ENCODE results near the gene NAT16.

- no peak for TF ChIP-seq CTCF (IDR thresholded peaks at IDR 0.05; ENCODE audit: low read depth, low read length)
- TF ChIP-seq EZH2phosphoT487 (IDR thresholded peaks at IDR 0.05; ENCODE audit: low read depth) = no peak
Measured at GRCh38 chr7:101207459-101207858, 27.4 kb upstream of the NAT16 start.

Data from OCI-LY3 (cell line).